GM18526 (cell line): ENCODE data around the gene NEIL1.

Experiments used
- POLR2A ChIP-seq: IDR thresholded peaks from 3 replicates; pipeline ENCODE4 v1.6.1; 2011; ENCODE audit not compliant: insufficient read length; ENCODE audit errors: extremely low read depth

The NEIL1 gene

GRCh38 chr15:75369897-75370581 lies 23.2 kb downstream of the NEIL1 start:
- no peak for TF ChIP-seq POLR2A

- no peak for TF ChIP-seq POLR2A
These were observed 24.6 kb downstream of the NEIL1 start for GRCh38 chr15:75371486-75371885.

GRCh38 chr15:75371901-75372688 lies 25.3 kb downstream of the NEIL1 start:
- no peak for TF ChIP-seq POLR2A

- TF ChIP-seq POLR2A: no peak
These were observed 33.9 kb downstream of the NEIL1 start for GRCh38 chr15:75380773-75381172.

GRCh38 chr15:75389791-75390382 lies 43.0 kb downstream of the NEIL1 start:
- TF ChIP-seq POLR2A: no peak

GRCh38 chr15:75397494-75397893 lies 50.7 kb downstream of the NEIL1 start:
- TF ChIP-seq POLR2A: no peak

GRCh38 chr15:75403892-75404291 lies 57.1 kb downstream of the NEIL1 start:
- no peak for TF ChIP-seq POLR2A
